ENCODE data around the gene ZNF330.
A peak's percentile ranks its signal among the peaks of the same experiment; 100 is the strongest.
"Not testable (repeated sequence)": the region's sequence is repeated elsewhere in the genome, so short reads cannot be mapped to it uniquely, and the experiment has no call there.

The ZNF330 gene

GRCh38 chr4:141220691-141221659 lies at the start of gene ZNF330:
Gene ZNF330 (plus strand): TSS chr4:141220895. CDS start chr4:141222372, 1,477 bp downstream.
- DNase-seq (ENCODE audit: low spot score) = peak; percentile 97

GRCh38 chr4:141174457-141174856 lies 46.2 kb upstream of the ZNF330 start:
- DNase-seq (ENCODE audit: low spot score) = no peak

- no peak for DNase-seq (ENCODE audit: low spot score)
Measured at GRCh38 chr4:141177171-141177570, 43.5 kb upstream of the ZNF330 start.

- no peak for DNase-seq (ENCODE audit: low spot score)
Measured at GRCh38 chr4:141179474-141180373, 41.0 kb upstream of the ZNF330 start.

GRCh38 chr4:141180991-141181761 lies 39.5 kb upstream of the ZNF330 start:
- DNase-seq (ENCODE audit: low spot score) = no peak

GRCh38 chr4:141183491-141183890 lies 37.2 kb upstream of the ZNF330 start:
- DNase-seq (ENCODE audit: low spot score) = not testable (repeated sequence)

- no peak for DNase-seq (ENCODE audit: low spot score)
Measured at GRCh38 chr4:141192564-141192963, 28.1 kb upstream of the ZNF330 start.

GRCh38 chr4:141193516-141194034 lies 27.1 kb upstream of the ZNF330 start:
- no peak for DNase-seq (ENCODE audit: low spot score)

GRCh38 chr4:141195095-141195707 lies 25.5 kb upstream of the ZNF330 start:
- no peak for DNase-seq (ENCODE audit: low spot score)

- DNase-seq (ENCODE audit: low spot score) = no peak
Measured at GRCh38 chr4:141196227-141196933, 24.3 kb upstream of the ZNF330 start.

GRCh38 chr4:141207961-141208360 lies 12.7 kb upstream of the ZNF330 start:
- no peak for DNase-seq (ENCODE audit: low spot score)

- DNase-seq (ENCODE audit: low spot score) = no peak
Measured at GRCh38 chr4:141210168-141210567, 10.5 kb upstream of the ZNF330 start.

- no peak for DNase-seq (ENCODE audit: low spot score)
Measured at GRCh38 chr4:141213550-141213991, 7.1 kb upstream of the ZNF330 start.

- no peak for DNase-seq (ENCODE audit: low spot score)
Measured at GRCh38 chr4:141215030-141215429, 5.7 kb upstream of the ZNF330 start.

- DNase-seq (ENCODE audit: low spot score) = no peak
Measured at GRCh38 chr4:141216002-141216761, 4.5 kb upstream of the ZNF330 start.

GRCh38 chr4:141220271-141220670 lies 424 bp upstream of the ZNF330 start:
- no peak for DNase-seq (ENCODE audit: low spot score)

- no peak for DNase-seq (ENCODE audit: low spot score)
Measured at GRCh38 chr4:141223418-141223817, 2.7 kb downstream of the ZNF330 start.

GRCh38 chr4:141227280-141227679 lies 6.6 kb downstream of the ZNF330 start:
- DNase-seq (ENCODE audit: low spot score) = not testable (repeated sequence)

- no peak for DNase-seq (ENCODE audit: low spot score)
Measured at GRCh38 chr4:141229408-141230101, 8.9 kb downstream of the ZNF330 start.

All from GM03348 (cell line).